HL-60/S4 treated with retinoic acid at 250 ng/mL for 4 days and 3 days (cell line): Measurements from ENCODE around the gene PRKCE.

Experiments
- in situ Hi-C: fragments of 300-500 bp; cut with MboI; formaldehyde crosslinking; loops from 2 replicates; pipeline ENCODE4 v1.7.0; 2022; ENCODE audit warnings: low sequenced_read_pairs

The PRKCE gene

DNA sequence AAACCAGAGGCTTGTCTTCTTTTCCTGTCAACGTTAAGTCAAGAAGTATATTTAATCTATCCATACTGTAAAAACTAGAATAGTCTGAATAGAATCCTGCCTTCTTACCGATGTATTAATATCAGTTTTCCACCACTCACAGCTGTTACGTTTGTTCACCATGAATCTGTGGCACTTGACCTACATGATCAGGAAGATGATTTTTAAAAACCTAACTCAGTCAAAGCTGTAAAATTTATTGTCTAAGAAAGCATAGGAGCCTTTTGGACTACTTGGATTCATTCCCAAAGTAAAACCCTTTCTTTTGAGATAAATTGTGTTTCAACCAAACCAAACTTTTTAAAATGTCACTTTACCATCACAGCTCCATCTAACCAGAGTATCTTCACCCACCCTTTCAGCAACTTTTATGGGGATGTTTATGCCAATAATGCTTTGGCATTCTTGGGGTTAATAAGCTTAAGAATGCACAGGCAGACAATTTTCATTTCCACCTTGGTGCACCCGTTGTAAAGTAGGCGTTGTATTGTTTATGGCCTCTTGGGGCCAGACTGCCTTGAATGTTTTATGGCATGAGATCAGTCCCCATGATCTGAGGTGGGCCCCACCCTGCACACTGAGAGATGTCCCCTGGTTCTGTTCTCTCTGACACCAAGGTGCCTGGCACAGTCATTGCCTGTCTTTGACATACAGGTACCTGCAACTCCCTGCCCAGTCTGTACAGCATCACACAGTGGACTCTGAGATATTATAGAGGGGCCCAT, 469.5 kb downstream of the PRKCE start:
- in situ Hi-C loops, result no loop called here

DNA sequence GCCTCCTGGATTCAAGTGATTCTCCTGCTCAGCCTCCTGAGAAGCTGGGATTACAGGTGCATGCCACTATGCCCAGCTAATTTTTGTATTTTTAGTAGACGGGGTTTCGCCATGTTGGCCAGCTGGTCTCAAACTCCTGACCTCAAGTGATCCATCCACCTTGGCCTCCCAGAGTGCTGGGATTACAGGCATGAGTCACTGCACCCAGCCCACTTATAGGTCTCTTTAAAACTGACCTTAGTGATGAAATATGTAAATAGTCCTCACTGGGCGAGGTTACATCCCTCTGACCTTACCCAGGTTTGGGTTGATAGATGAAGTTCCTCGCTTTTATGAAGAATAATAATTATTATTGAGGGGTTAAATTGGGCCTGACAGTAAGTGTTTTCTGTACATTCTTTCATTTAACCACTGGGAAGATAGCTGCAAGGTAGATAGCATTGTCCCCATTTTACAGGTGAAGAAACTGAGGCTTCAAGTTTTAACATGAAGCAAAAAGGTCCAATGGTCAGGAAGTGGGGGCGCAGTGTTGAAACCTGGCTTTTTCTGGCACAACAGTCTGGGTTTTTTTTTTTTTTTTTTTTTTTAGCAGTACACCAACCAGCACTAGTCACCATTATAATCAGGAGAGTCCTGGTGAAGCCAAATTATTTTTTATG, 471.0 kb downstream of the PRKCE start:
- in situ Hi-C loops, result no loop called here

GRCh38 chr2:46123013-46123412, 471.5 kb downstream of the PRKCE start:
- in situ Hi-C loops, result no loop called here

- in situ Hi-C loops, result no loop called here
Observed at GRCh38 chr2:46125798-46126197, 474.3 kb downstream of the PRKCE start.

- in situ Hi-C loops, result no loop called here
Observed at GRCh38 chr2:46126571-46126970, 475.1 kb downstream of the PRKCE start.

GRCh38 chr2:46127176-46127575, 475.7 kb downstream of the PRKCE start:
- in situ Hi-C loops, result no loop called here

DNA sequence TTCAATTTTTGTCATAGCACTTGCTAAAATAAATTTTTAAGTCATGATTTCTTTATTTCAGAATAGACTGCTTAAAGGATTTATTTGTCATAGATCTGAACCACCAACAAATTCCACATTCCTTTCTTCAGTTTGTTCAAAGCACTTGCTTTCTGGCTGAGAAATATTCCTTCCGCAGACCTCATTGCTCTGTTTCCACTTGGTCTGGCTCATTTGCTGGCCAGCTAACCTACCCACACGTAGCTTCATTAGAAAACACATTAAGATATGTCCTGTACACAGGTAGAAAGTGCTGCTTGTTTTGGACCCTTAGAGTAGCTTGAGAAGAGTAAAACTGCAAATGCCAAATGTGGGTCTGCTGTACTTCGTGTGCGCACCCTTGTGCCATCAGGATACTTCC, 479.0 kb downstream of the PRKCE start:
- in situ Hi-C loops, result no loop called here

DNA sequence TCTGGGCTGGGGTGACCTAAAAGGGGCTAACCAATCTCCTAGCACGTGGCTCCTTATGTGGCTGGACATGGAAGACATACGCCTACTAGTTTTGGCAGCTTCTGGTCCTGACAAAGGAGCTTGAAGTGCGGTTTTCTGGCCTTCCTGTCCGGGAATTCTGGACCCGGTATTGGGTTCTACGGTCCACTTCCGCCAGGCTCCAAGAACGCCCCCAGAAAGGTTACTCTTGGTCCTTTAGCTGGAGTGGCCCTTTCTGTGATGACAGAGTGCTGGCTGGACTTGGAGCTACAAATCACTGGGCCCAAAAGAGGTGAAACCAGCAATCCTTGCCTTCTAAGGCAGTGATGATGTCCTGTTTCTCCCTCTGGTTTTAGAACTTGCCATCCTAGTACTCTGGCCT, 481.5 kb downstream of the PRKCE start:
- in situ Hi-C loops, result no loop called here

DNA sequence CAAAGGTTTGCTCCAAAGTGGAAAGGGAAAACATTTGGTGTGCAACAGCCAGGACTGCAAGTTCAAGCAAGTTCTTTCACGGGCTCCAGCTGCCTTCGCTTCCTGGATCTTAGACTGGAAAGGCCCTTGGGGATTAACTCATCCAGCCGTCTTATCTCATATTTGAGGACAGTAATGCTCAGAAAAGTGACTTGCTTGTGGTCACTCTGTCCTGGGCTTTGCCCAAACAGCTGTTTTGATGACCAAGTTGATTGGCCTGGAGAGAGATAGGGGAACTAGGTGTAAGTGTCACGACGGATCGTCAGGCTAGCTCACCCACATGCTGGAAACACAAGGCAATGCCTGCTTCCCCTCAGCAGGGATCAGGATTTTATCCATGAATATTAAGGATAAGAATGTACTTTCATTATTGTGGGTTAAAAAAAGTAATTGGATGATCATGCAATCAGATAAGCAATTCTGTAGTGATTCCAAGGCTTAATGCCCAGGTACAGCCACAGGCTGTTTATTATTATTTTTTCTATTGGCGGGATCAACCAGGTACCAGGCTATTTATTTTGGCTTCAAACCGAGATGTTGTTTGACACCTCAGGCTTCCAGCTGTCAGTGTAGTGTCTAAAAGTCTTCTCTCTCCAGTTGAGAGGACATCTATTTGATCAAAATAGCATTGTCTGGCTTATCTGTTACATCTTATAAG, 483.2 kb downstream of the PRKCE start:
- in situ Hi-C loops, result no loop called here

- in situ Hi-C loops, result no loop called here
Observed at GRCh38 chr2:46135228-46135855, 483.9 kb downstream of the PRKCE start.

- in situ Hi-C loops, result no loop called here
Observed at GRCh38 chr2:46135958-46136357, 484.5 kb downstream of the PRKCE start.

DNA sequence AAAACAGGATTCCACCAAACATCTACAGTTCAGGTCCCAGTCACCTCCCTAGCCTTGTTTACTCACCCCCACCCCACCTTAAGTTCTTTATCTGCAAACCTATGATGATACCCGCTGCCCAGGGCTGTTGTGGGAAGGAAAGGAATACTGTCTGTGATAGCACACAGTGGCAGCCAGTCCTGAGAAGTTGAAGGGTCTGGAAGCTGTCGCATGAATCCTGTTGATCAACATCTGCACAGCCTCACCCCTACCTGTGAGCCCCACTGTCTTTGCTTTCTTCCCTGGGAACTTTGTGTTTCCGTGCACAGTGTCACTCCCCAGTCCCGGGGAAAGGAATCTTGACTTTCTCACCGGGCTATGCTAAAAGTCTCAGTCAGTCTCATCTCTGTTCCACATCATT, 485.0 kb downstream of the PRKCE start:
- in situ Hi-C loops, result no loop called here

- in situ Hi-C loops, result no loop called here
Observed at GRCh38 chr2:46136953-46137352, 485.5 kb downstream of the PRKCE start.

DNA sequence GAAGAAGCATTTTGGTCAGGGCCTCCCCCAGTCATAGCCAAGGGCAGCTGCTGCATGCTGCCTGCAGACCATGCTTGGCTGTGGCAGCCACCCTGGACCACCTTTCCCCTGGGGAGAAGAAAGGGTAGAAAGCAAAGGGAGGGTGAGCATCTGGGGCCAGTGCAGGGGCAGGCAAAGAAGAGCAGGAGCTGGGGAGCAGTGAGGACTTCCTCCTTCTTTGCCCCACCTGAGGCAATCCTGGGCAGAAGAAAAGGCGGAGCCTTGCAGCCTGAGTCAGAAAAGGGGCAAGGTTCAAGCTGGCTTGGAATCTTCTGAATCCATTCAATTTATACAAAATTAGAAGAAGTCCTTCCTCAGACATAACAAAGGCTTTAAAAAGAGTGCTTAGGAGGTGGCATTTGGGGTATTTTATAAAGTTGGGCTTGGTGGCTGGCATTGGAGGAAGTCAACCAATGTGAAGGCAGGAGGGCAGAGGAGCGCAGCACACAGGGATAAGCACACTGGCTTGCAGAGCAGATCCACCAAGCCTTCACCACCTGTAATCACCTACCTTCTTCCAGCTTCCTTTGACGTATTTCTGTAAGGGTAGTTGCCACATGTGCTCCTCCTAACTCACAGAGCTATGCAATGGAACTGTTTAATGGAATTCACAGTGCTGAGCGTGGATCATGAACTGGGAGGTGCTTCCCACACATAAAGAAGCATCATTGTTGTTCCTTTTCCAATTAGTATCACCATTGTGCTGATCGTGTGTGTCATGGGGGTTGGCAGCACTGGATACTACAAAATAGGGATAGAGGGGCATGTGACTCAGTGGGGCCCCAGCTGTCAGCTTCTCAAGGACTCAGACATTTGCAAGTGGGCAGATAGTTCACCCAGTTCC, 491.3 kb downstream of the PRKCE start:
- in situ Hi-C loops, result no loop called here

GRCh38 chr2:46143429-46144132, 492.1 kb downstream of the PRKCE start:
- in situ Hi-C loops, result no loop called here

DNA sequence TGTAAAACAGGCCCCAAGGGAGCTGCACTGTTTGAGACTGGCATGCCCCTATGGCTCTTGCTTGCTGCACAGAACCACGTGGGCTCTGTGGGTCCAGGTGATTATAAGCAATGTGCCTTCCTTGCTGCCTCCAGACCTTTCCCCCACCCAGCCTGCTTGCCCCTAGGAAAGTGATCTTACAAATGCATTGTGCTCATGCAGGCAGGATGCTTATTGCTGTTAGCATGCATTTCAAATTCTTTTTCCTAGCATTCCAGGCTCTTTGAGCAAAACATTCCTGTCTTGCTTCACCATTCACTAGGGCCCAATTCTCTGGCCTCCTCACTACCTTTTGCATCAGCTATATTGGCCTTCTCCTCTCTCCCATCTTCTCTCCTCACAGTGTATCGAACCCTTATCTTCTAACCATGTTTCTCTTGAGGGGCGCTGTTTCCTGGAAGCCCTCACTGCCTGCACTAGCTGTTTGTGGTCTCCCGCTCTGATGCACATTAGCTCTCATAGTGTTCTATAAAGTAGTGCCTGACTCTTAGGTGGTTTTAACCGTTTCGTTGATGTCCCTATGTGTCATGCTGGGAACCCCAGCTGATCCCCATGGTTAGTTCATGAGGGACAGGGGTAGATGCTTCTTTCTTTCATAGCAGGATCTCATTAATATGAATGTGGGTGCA, 492.8 kb downstream of the PRKCE start:
- in situ Hi-C loops, result no loop called here

GRCh38 chr2:46145017-46145416, 493.5 kb downstream of the PRKCE start:
- in situ Hi-C loops, result no loop called here

GRCh38 chr2:46145840-46146239, 494.4 kb downstream of the PRKCE start:
- in situ Hi-C loops, result no loop called here

DNA sequence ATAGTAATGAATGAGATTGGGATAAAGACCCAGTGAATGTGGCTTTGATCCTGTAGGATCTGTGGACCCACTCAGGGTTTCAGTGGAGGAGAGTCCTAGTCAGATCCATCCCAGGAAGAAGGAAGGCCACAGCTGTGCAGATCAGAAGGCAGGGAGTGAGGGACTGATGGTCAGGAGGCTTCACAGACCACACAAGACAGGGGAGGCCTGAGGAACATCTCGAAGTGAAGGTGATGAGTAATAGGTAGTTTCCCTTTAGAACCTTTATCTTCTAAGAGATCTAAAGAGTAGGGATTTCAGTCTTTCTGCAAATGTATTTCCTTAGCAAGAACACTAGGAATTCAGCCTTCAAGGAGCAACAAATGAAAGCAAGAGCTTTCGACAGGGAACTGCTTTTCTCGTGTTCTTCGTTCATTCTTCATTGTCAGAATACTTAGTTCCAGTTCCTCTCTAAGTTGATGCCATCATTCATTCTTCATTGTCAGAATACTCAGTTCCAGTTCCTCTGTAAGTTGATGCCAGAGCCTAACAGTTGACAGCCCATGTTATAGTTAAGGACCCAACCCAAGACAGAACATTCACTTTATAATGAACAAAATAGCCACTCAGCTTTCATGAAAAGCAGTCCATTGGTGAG, 495.5 kb downstream of the PRKCE start:
- in situ Hi-C loops, result no loop called here
